A549 treated with GW870086 at 1 μM for 4 hours (cell line): Measurements from ENCODE around the gene CXorf51A. TPM values are rescaled to one million over a fixed set of nuclear protein-coding genes. Genes with fewer than 3 reads are reported as not detected.

ENCODE experiments used
- total RNA-seq: library from RNA; stranded (reverse); fragments of 200-300 nt; extraction: Qiagen RNA extraction; gene quantifications from 5 replicates; pipeline ENCODE4 v1.2.3, GENCODE V29; 2022; ENCODE audit warnings: low read depth

The CXorf51A gene
- not detected in 5 replicates for total RNA-seq

DNA sequence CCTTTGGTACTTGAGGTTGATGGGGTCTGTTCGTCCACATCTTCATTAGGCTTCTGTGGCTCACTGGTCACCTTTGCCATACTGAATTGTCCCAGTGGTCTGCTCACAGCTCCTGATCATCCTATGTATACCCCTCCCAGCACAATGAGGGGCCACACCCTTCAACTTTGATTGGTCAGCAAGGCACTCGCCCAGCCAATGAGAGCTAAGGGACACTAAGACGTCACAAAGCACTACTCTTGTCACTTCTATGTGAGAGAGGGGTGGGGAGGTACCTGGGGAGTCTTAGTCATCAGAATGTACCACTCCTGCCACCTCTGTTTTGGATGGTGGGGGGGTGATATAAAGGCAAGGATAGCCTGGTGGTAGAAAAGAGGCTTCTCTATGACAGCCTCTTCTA lies at the start of gene CXorf51A:
Gene CXorf51A (minus strand): TSS at position 101 of the 400 bp plus-strand sequence. CDS start 21 bp downstream, at position 80.

DNA sequence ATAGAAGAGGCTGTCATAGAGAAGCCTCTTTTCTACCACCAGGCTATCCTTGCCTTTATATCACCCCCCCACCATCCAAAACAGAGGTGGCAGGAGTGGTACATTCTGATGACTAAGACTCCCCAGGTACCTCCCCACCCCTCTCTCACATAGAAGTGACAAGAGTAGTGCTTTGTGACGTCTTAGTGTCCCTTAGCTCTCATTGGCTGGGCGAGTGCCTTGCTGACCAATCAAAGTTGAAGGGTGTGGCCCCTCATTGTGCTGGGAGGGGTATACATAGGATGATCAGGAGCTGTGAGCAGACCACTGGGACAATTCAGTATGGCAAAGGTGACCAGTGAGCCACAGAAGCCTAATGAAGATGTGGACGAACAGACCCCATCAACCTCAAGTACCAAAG lies 5.1 kb downstream of the CXorf51A start, which contains the start of gene CXorf51B:
Gene CXorf51B (plus strand): TSS at position 301 of the 400 bp plus-strand sequence. CDS start 21 bp downstream, at position 322.

Other genes starting within 250 kb of the CXorf51A start
- not detected in 5 replicates for gene CXorf51B, start 5.0 kb downstream of the CXorf51A start, total RNA-seq